Thyroid gland (tissue), 4 donors: ENCODE measurements around the gene SETX.

ENCODE experiments used
- POLR2A ChIP-seq, 2 donors: fragments of 450-650 bp; IDR thresholded peaks; one replicate each; pipeline ENCODE4 v1.6.1; 2017; ENCODE audit warnings: antibody characterized with exemption in 2 of 2, mild to moderate bottlenecking in 2 of 2, moderate library complexity in 1 of 2
- TF ChIP-seq, protein P1 (sequence below), 6 experiments: fragments of 200-600 bp in 3 of 6; fragments of 450-650 bp in 3 of 6; sonication (generic) in 3 of 6; IDR thresholded peaks; one replicate each; pipeline ENCODE4 v1.5.1; 2016 to 2019; ENCODE audit warnings: antibody characterized with exemption in 6 of 6, mild to moderate bottlenecking in 2 of 6, inconsistent platforms in 1 of 6, moderate library complexity in 1 of 6

- TF ChIP-seq, protein P1, sequence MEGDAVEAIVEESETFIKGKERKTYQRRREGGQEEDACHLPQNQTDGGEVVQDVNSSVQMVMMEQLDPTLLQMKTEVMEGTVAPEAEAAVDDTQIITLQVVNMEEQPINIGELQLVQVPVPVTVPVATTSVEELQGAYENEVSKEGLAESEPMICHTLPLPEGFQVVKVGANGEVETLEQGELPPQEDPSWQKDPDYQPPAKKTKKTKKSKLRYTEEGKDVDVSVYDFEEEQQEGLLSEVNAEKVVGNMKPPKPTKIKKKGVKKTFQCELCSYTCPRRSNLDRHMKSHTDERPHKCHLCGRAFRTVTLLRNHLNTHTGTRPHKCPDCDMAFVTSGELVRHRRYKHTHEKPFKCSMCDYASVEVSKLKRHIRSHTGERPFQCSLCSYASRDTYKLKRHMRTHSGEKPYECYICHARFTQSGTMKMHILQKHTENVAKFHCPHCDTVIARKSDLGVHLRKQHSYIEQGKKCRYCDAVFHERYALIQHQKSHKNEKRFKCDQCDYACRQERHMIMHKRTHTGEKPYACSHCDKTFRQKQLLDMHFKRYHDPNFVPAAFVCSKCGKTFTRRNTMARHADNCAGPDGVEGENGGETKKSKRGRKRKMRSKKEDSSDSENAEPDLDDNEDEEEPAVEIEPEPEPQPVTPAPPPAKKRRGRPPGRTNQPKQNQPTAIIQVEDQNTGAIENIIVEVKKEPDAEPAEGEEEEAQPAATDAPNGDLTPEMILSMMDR (IDR thresholded peaks at IDR 0.05), result no peak
- TF ChIP-seq POLR2A (IDR thresholded peaks at IDR 0.05), result no peak
Measured at GRCh38 chr9:132233138-132233537, 121.6 kb downstream of the SETX start.
